ENCODE measurements around the gene PRPF6. TPM values are rescaled to one million over a fixed set of nuclear protein-coding genes. Genes with fewer than 3 reads are reported as not detected.

Gene PRPF6
- total and polyA plus RNA-seq, 2 of the 13 experiments (the other 11 are each of a cell fraction or from before 2014, with no cell fraction given): 63.7 to 101 TPM

- TF ChIP-seq PLSCR1 (CRISPR knock-in tag; IDR thresholded peaks at IDR 0.05; ENCODE audit: borderline replicate concordance) (no peak), NKX3-1 (CRISPR knock-in tag; IDR thresholded peaks at IDR 0.05) (no peak), ZNF274 (CRISPR knock-in tag; IDR thresholded peaks at IDR 0.05) (no peak), REPIN1 (CRISPR knock-in tag; IDR thresholded peaks at IDR 0.05; ENCODE audit: borderline replicate concordance, low read depth) (no peak), PHB2 (IDR thresholded peaks at IDR 0.05; ENCODE audit: partially characterized antibody) (no peak), SP4 (CRISPR knock-in tag; IDR thresholded peaks at IDR 0.05) (no peak), ZNF850 (CRISPR knock-in tag; conservative IDR thresholded peaks at IDR 0.05) (peak; percentile 88; the same call in 1 of the 2 replicates), ZFX (CRISPR knock-in tag; IDR thresholded peaks at IDR 0.05; ENCODE audit: low read depth) (no peak), FOXO4 (CRISPR knock-in tag; conservative IDR thresholded peaks at IDR 0.05) (0 out of 2 replicates have a peak, but pooled peaks have one; percentile 5), ZHX2 (IDR thresholded peaks at IDR 0.05; ENCODE audit: low read depth) (0 out of 2 replicates have a peak, but pooled peaks have one; percentile 13), ZHX2 (CRISPR knock-in tag; IDR thresholded peaks at IDR 0.05; ENCODE audit: borderline replicate concordance) (no peak), HIVEP1 (CRISPR knock-in tag; IDR thresholded peaks at IDR 0.05) (no peak), ZKSCAN5 (CRISPR knock-in tag; IDR thresholded peaks at IDR 0.05) (no peak), ZNF616 (CRISPR knock-in tag; IDR thresholded peaks at IDR 0.05; ENCODE audit: low read depth) (peak; percentile 86), KLF9 (CRISPR knock-in tag; IDR thresholded peaks at IDR 0.05; ENCODE audit: low read depth) (no peak), ZNF501 (CRISPR knock-in tag; IDR thresholded peaks at IDR 0.05) (0 out of 2 replicates have a peak, but pooled peaks have one; percentile 8), CREM (IDR thresholded peaks at IDR 0.05) (peak; percentile 3; the same call in 1 of the 2 replicates), CREM (CRISPR knock-in tag; IDR thresholded peaks at IDR 0.05) (no peak), ZNF839 (CRISPR knock-in tag; IDR thresholded peaks at IDR 0.05; ENCODE audit: borderline replicate concordance) (no peak), ADNP (CRISPR knock-in tag; IDR thresholded peaks at IDR 0.05) (no peak), ZNF34 (CRISPR knock-in tag; IDR thresholded peaks at IDR 0.05; ENCODE audit: borderline replicate concordance) (no peak), SPEN (CRISPR knock-in tag; IDR thresholded peaks at IDR 0.05; ENCODE audit: low read depth) (peak; percentile 55; the same call in 1 of the 2 replicates)
Measured at GRCh38 chr20:64064145-64064698, 83.3 kb downstream of the PRPF6 start (continued).

All from HepG2 (cell line).